K562 (cell line): Measurements from ENCODE around the gene ITIH6. TPM values are rescaled to one million over a fixed set of nuclear protein-coding genes. Genes with fewer than 3 reads are reported as not detected.

Experiments
- ATAC-seq: fragments of 200-7000 bp; cut with Tn5 transposase; 3 replicates; pipeline ENCODE4 v1.9.1; 2020; ENCODE audit warnings: moderate library complexity
- BruUV-seq: library from RNA; stranded (reverse); fragments of 400-500 nt; replicated peaks from 2 replicates; lab custom pipeline; 2021; lab: Mats Ljungman, UMichigan
- CTCF ChIA-PET: fragments of 300-600 bp; formaldehyde crosslinking; extraction: SDS; loops from one replicate; lab custom pipeline; 2021; ENCODE audit warnings: low intra/inter-chr PET ratio; lab: Yijun Ruan, JAX
- POLR2A ChIA-PET: fragments of 300-600, 350-650 bp; sonication (Branson Sonifier 250); formaldehyde crosslinking; extraction: SDS; loops from one replicate; lab custom pipeline; 2021; ENCODE audit warnings: antibody characterized with exemption, inconsistent platforms; lab: Yijun Ruan, JAX
- DNase-seq, 4 experiments: peaks; one replicate each; pipeline versions ENCODE4 v3.0.0 to v3.0.0-alpha.2; 2011 to 2018; ENCODE audit warnings: low spot score in 3 of 4, mixed read lengths in 3 of 4; ENCODE audit errors: extremely low read depth in 1 of 4
- FAIRE-seq: peaks from 2 replicates; lab custom pipeline; 2011; peaks lifted over from hg19 to GRCh38; lab: Jason Lieb, UNC
- H2AFZ ChIP-seq: 2 replicates; pipeline ENCODE4 v1.6.0; 2011; ENCODE audit warnings: low read depth, low read length, control low read depth, inconsistent platforms
- H3K27ac ChIP-seq: fragments of 200-600 bp; 3 replicates; pipeline ENCODE4 v1.8.0; 2011; ENCODE audit warnings: low read depth, mild to moderate bottlenecking, control low read depth, inconsistent platforms, low read length, moderate library complexity, mixed read lengths; ENCODE audit errors: extremely low read depth
- H3K27me3 ChIP-seq, 2 experiments: fragments of 300-600 bp in 1 of 2; 2 replicates in 1 of 2; 3 replicates in 1 of 2; pipeline versions ENCODE4 v1.6.0 to v1.8.0; 2011; ENCODE audit warnings: inconsistent platforms in 2 of 2, low read length in 2 of 2, mild to moderate bottlenecking in 1 of 2, mixed read lengths in 1 of 2, moderate library complexity in 1 of 2; ENCODE audit not compliant: control insufficient read depth in 2 of 2, insufficient read depth in 2 of 2
- H3K36me3 ChIP-seq: fragments of 300-600 bp; 3 replicates; pipeline ENCODE4 v1.8.0; 2011; ENCODE audit warnings: mild to moderate bottlenecking, low read length, inconsistent platforms; ENCODE audit not compliant: control insufficient read depth, insufficient read depth
- H3K4me1 ChIP-seq, 2 experiments: fragments of 200-600 bp in 1 of 2; replicated peaks in 1 of 2; 2 replicates in 1 of 2; 3 replicates in 1 of 2; pipeline versions ENCODE4 v1.5.1 to v1.8.0; 2011; ENCODE audit warnings: inconsistent platforms in 2 of 2, low read length in 2 of 2, mild to moderate bottlenecking in 1 of 2, mixed read lengths in 1 of 2, moderate library complexity in 1 of 2; ENCODE audit not compliant: control insufficient read depth in 2 of 2, insufficient read depth in 2 of 2
- H3K4me2 ChIP-seq: 2 replicates; pipeline ENCODE4 v1.6.1; 2011; ENCODE audit warnings: low read length, control low read depth, inconsistent platforms, mixed read lengths; ENCODE audit not compliant: insufficient read depth
- H3K4me3 ChIP-seq: fragments of 200-600 bp; sonication (generic), shearing (Covaris generic); 2 replicates; pipeline ENCODE4 v1.5.1; 2016; ENCODE audit warnings: control low read depth, inconsistent platforms
- H3K79me2 ChIP-seq: fragments of 200-600 bp; 3 replicates; pipeline ENCODE4 v1.8.0; 2011; ENCODE audit warnings: low read length, inconsistent platforms; ENCODE audit not compliant: control insufficient read depth, insufficient read depth
- H3K9ac ChIP-seq, 2 experiments: 2 replicates each; pipeline versions ENCODE4 v1.6.0 to v1.6.1; 2011; ENCODE audit warnings: low read depth in 2 of 2, low read length in 2 of 2, control low read depth in 1 of 2, inconsistent platforms in 1 of 2, mild to moderate bottlenecking in 1 of 2, mixed read lengths in 1 of 2; ENCODE audit not compliant: insufficient read depth in 1 of 2
- H3K9me1 ChIP-seq: one replicate; pipeline ENCODE4 v1.6.0; 2011; ENCODE audit warnings: inconsistent platforms, mild to moderate bottlenecking, low read length, moderate library complexity; ENCODE audit not compliant: control insufficient read depth, insufficient read depth
- H3K9me3 ChIP-seq: replicated peaks from 2 replicates; pipeline ENCODE4 v1.5.1; 2011; ENCODE audit warnings: low read depth, low read length, inconsistent platforms; ENCODE audit not compliant: control insufficient read depth, insufficient read depth
- H4K20me1 ChIP-seq: replicated peaks from 2 replicates; pipeline ENCODE4 v1.6.1; 2011; ENCODE audit warnings: low read length, inconsistent platforms, mixed read lengths; ENCODE audit not compliant: control insufficient read depth, insufficient read depth
- EZH2 ChIP-seq: IDR thresholded peaks from 2 replicates; pipeline ENCODE4 v1.6.1; 2012; ENCODE audit warnings: low read depth, mild to moderate bottlenecking, inconsistent platforms, low read length, borderline replicate concordance
- HLTF ChIP-seq: fragments of 450-650 bp; IDR thresholded peaks from 2 replicates; pipeline ENCODE4 v1.6.1; 2016
- IRF2 ChIP-seq: sonication (generic); formaldehyde crosslinking; IDR thresholded peaks from 2 replicates; pipeline ENCODE4 v1.8.1; 2022; ENCODE audit warnings: mild to moderate bottlenecking, missing genetic modification reagents
- MAZ ChIP-seq, 2 experiments: fragments of 450-650 bp in 1 of 2; sonication (generic) in 1 of 2; formaldehyde crosslinking; IDR thresholded peaks in 1 of 2; conservative IDR thresholded peaks in 1 of 2; 2 replicates each; pipeline versions ENCODE4 v1.4.0 to v1.5.0; 2020; ENCODE audit warnings: mild to moderate bottlenecking in 1 of 2, missing genetic modification reagents in 1 of 2
- NEUROD1 ChIP-seq: fragments of 150-350 bp; IDR thresholded peaks from 2 replicates; pipeline ENCODE4 v1.6.1; 2014; ENCODE audit warnings: borderline replicate concordance, low read length, low read depth; ENCODE audit not compliant: partially characterized antibody
- RCOR1 ChIP-seq, 2 experiments: IDR thresholded peaks; 2 replicates each; pipeline ENCODE4 v1.6.1; 2012; ENCODE audit warnings: low read depth in 2 of 2, low read length in 2 of 2, borderline replicate concordance in 1 of 2, improper control_type of control experiment in 1 of 2
- SMARCB1 ChIP-seq: IDR thresholded peaks from 2 replicates; pipeline ENCODE4 v1.6.1; 2011; ENCODE audit warnings: improper control_type of control experiment, low read depth; ENCODE audit not compliant: insufficient read length
- SP2 ChIP-seq: IDR thresholded peaks from 2 replicates; pipeline ENCODE4 v1.6.1; 2011; ENCODE audit warnings: mild to moderate bottlenecking, low read depth, low read length, moderate library complexity; ENCODE audit not compliant: poor library complexity, severe bottlenecking; ENCODE audit errors: extremely low read depth
- THRAP3 ChIP-seq: fragments of 450-650 bp; IDR thresholded peaks from 2 replicates; pipeline ENCODE4 v1.6.1; 2016; ENCODE audit warnings: mild to moderate bottlenecking, inconsistent platforms, borderline replicate concordance
- ZBTB8A ChIP-seq: fragments of 450-650 bp; IDR thresholded peaks from 2 replicates; pipeline ENCODE4 v1.6.1; 2018; ENCODE audit warnings: mild to moderate bottlenecking, moderate library complexity; ENCODE audit not compliant: partially characterized antibody
- ZKSCAN3 ChIP-seq: fragments of 250-450 bp; sonication (Bioruptor Pico); IDR thresholded peaks from 2 replicates; pipeline ENCODE4 v1.4.0; 2020
- ZNF282 ChIP-seq: sonication (generic); formaldehyde crosslinking; IDR thresholded peaks from 2 replicates; pipeline ENCODE4 v1.8.1; 2023; ENCODE audit warnings: missing genetic modification reagents
- ZNF668 ChIP-seq: fragments of 250-450 bp; sonication (Bioruptor Pico); IDR thresholded peaks from 2 replicates; pipeline ENCODE4 v1.8.0; 2022; ENCODE audit warnings: mild to moderate bottlenecking, inconsistent platforms
- WGBS: fragments of 100-300 bp; shearing (Covaris generic); methylation state at CpG from one replicate; pipeline ENCODE4 v1.1.6; 2016; ENCODE audit warnings: low coverage, mixed read lengths; ENCODE audit not compliant: insufficient coverage; ENCODE audit errors: missing lambda C conversion rate; 5-methylcytosine and 5-hydroxymethylcytosine counted together
- in situ Hi-C: fragments of 300-500 bp; cut with MboI; formaldehyde crosslinking; loops from 4 replicates; pipeline ENCODE4 v1.15.0; 2018; ENCODE audit warnings: inconsistent platforms, mixed read lengths
- intact Hi-C: fragments of 100-400 bp; cut with micrococcal nuclease; formaldehyde crosslinking; loops from 2 replicates; pipeline ENCODE4 v1.14.2; 2022
- polyA plus RNA-seq, 8 experiments: library from polyadenylated mRNA; depleted of rRNA in 4 of 8; stranded (reverse) in 5 of 8; unstranded in 3 of 8; fragments of >200 nt; fragmentation: Nextera tagmentation in 2 of 8; fragmentation: Illumina TruSeq in 1 of 8; extraction: Ambion mirVana in 2 of 8; extraction: Trizol in 1 of 8; gene quantifications; 2 replicates each; pipeline versions ENCODE4 v1.2.1 to v1.2.3, GENCODE V29; 2011 to 2014; ENCODE audit warnings: inconsistent platforms in 1 of 8, missing spikeins in 1 of 8
- total RNA-seq, 7 experiments: library from RNA; depleted of rRNA in 6 of 7; stranded (reverse); fragments of >200 nt in 6 of 7; fragmentation: Illumina TruSeq in 2 of 7; extraction: Trizol in 2 of 7; gene quantifications; 2 replicates each; pipeline versions ENCODE4 v1.2.1 to v1.2.3, GENCODE V29; 2011 to 2021; ENCODE audit warnings: low replicate concordance in 1 of 7
- TF ChIP-seq, protein P1 (sequence below): sonication (generic); formaldehyde crosslinking; IDR thresholded peaks from 2 replicates; pipeline ENCODE4 v1.8.1; 2023; ENCODE audit warnings: mild to moderate bottlenecking, missing genetic modification reagents

ITIH6 gene
- total and polyA plus RNA-seq, 9 of the 15 experiments (the other 6 are each of a cell fraction or from before 2014, with no cell fraction given): 0.03 TPM; not detected in 8

DNA sequence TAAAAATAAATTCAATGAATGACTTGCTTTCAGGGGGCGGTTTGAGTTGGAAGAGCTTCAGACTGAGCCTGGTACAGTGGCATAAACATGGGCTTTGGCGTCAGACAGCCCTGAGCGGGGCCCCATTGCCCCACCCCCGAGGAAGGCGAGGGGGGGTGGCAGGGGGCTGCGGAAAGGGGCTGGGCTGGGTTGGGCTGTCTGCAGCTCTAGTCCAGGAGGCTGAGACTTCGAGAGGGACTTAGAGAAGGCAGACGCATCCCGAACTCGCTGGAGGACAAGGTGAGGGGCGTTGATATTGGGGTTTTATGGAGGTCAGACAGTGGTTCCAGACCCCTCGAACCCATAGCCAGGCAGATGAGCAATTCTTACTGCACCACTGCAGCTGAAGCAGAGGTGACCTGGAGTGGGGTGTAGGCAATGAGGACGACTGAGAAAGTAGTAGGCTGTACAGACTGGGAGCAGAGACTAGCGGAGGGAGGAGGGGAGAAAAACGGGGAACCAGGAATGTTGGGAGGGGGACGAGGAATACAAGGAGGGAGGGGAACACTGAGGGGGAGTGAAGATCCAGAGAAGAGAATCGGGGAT, 9.6 kb upstream of the ITIH6 start, which contains the start of gene MAGED2 (continued):
- peak; percentile 27 to 38; a peak in 1 of 4 replicates for TF ChIP-seq MAZ (CRISPR knock-in tag; conservative IDR thresholded peaks at IDR 0.05 in 1 of 2, IDR thresholded peaks at IDR 0.05 in 1 of 2)
- no peak for TF ChIP-seq RCOR1 (IDR thresholded peaks at IDR 0.05; ENCODE audit: borderline replicate concordance in 1 of 2, low read depth in 2 of 2, low read length in 2 of 2)

DNA sequence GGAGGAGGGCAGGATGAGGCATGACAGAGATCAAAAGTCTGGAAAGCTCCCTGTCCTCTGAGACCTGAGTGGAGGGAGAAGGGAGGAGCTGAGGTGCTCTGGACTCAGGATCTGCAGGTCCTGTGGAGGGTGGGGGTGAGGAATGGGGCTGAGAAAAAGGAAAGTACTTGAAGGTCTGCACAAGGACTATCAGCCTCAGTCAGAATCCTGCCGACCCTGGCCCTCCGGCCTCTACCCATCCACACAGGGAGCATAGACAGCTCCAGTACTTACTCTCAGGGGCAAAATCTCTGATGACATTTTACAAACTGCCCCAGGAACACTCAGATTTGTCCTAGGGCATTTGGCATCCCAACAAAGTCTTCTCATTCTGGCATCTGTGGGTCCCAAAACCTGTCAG, 991 bp upstream of the ITIH6 start:
- Histone ChIP-seq H3K27ac (no peak overlapping the region), H4K20me1 (no peaks in the 10 kb centered on the region), H3K79me2 (no peaks in the 10 kb centered on the region), H3K36me3 (no peaks in the 10 kb centered on the region), H3K4me3 (no peak overlapping the region), H3K4me2 (no peak overlapping the region), H3K9me3 (no peaks in the 10 kb centered on the region), H3K27me3 (peaks cover 3 to 7% of the 10 kb centered on the region in 2 experiments; a peak in 1 of 5 replicates), H3K4me1 (no peaks in the 10 kb centered on the region; a peak in 1 of 5 replicates), H2AFZ (no peak overlapping the region), H3K9ac (no peak overlapping the region), H3K9me1 (no peaks in the 10 kb centered on the region)
- no TSS peak for BruUV-seq
- 0% methylated on average over 2 of the region's 2 CpGs for WGBS
- CTCF ChIA-PET: no interaction called here
- ATAC-seq (no peak), DNase-seq (no peak), FAIRE-seq (no peak)
- in situ Hi-C loops (no loop called here), intact Hi-C loops (no loop called here)
- TF ChIP-seq THRAP3 (no peak), NEUROD1 (no peak), ZNF668 (no peak), IRF2 (CRISPR knock-in tag) (no peak), SP2 (no peak), SMARCB1 (no peak), EZH2 (no peak), ZNF282 (CRISPR knock-in tag) (no peak), ZKSCAN3 (CRISPR knock-in tag) (no peak), ZBTB8A (no peak), HLTF (no peak)
- TF ChIP-seq, protein P1, sequence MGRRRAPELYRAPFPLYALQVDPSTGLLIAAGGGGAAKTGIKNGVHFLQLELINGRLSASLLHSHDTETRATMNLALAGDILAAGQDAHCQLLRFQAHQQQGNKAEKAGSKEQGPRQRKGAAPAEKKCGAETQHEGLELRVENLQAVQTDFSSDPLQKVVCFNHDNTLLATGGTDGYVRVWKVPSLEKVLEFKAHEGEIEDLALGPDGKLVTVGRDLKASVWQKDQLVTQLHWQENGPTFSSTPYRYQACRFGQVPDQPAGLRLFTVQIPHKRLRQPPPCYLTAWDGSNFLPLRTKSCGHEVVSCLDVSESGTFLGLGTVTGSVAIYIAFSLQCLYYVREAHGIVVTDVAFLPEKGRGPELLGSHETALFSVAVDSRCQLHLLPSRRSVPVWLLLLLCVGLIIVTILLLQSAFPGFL (CRISPR knock-in tag): no peak
- POLR2A ChIA-PET: no interaction called here
